Lower leg skin (tissue), 3 donors: ENCODE results near the gene CD200.

Experiments used
- POLR2A ChIP-seq, 2 donors: fragments of 450-650 bp; IDR thresholded peaks; one replicate each; pipeline ENCODE4 v1.6.1; 2016 to 2017; ENCODE audit warnings: antibody characterized with exemption in 2 of 2, mild to moderate bottlenecking in 1 of 2, moderate library complexity in 1 of 2
- TF ChIP-seq, protein P1 (sequence below), 3 donors: fragments of 450-650 bp; IDR thresholded peaks; one replicate each; pipeline ENCODE4 v1.5.1; 2016; ENCODE audit warnings: antibody characterized with exemption in 3 of 3, mild to moderate bottlenecking in 3 of 3, moderate library complexity in 2 of 3

DNA sequence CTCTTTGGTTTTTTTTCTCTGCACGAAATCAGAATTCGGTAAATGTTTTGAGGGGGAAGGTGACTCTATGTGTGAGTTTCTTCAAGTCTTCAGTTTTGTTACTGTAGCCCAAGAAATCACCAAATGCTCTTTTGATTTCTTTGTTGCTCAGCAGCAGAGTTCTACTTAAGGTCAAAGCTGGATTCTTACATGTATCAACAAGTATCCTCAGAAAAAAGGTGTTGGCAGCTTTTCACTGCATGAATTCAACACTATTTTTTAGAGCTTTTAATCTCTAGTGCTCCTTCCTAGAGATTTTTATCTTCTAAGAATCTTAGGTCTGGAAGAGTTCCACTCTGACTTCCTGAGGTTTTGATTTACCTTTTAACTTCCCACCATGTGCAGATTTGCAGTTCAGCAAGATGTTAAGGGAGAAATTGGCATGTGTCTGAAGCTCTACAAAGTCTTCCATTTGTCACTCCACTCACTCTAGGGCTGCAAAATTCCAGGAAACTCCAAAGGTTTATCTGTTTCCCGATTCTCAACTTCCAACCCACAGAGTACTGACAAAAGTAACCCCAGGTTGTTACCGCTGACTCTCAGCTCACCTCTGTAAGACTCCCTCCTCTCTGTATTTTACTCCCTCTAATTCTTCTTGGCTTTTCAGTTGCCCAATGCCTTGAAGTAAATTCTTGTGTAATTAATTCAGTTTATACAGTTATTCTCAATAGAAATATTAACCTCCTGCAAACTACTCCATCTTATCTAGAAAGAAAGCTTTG is 13.3 kb upstream of the CD200 start:
- TF ChIP-seq, protein P1, sequence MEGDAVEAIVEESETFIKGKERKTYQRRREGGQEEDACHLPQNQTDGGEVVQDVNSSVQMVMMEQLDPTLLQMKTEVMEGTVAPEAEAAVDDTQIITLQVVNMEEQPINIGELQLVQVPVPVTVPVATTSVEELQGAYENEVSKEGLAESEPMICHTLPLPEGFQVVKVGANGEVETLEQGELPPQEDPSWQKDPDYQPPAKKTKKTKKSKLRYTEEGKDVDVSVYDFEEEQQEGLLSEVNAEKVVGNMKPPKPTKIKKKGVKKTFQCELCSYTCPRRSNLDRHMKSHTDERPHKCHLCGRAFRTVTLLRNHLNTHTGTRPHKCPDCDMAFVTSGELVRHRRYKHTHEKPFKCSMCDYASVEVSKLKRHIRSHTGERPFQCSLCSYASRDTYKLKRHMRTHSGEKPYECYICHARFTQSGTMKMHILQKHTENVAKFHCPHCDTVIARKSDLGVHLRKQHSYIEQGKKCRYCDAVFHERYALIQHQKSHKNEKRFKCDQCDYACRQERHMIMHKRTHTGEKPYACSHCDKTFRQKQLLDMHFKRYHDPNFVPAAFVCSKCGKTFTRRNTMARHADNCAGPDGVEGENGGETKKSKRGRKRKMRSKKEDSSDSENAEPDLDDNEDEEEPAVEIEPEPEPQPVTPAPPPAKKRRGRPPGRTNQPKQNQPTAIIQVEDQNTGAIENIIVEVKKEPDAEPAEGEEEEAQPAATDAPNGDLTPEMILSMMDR (IDR thresholded peaks at IDR 0.05), result no peak
- no peak for TF ChIP-seq POLR2A (IDR thresholded peaks at IDR 0.05)
